ENCODE results near the gene CYTH4. TPM values are rescaled to one million over a fixed set of nuclear protein-coding genes. Genes with fewer than 3 reads are reported as not detected.

The CYTH4 gene
- total and polyA plus RNA-seq, 8 donors = 1.9 to 77.0 (median 6.0) TPM; not detected in 1

DNA sequence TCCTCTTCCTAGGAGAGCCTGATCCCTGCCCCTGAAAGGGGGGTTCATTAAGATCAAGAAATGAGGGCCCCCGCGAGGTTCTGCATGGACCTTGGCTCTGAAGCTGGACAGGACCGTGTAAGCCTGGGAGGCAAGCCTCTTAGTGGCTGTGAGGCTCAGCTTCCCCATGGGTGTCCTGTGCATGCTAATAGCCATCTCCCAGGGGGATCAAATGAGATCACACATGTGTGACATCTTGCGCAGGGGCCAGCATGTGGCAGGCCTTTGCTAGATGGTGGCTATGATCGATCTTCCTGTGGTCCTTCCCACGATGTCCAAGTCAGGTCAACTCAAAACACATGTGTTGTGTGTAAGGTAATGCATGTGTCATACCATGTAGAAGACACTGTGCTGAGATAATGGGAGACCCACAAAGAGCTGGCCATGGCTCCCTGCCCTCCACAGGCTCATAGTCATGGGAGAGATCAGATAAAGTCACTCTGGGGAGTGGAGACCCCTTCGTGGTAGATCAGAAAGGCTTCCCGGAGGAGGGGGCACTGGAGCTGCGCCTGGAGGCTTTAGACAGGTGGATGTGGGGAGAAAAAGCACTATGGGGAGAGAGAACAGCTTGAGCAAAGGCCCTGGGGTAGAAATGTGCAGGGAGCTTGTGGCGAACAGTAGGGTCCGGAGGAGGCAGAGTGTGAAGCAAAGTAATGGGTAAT is 41.9 kb upstream of the CYTH4 start:
- peak overlapping the region in 1 of 5 donors; percentile 81 for H3K27ac ChIP-seq
- H3K4me3 ChIP-seq = peak overlapping the region in 1 of 4 donors; percentile 46
- TF ChIP-seq, protein P1, sequence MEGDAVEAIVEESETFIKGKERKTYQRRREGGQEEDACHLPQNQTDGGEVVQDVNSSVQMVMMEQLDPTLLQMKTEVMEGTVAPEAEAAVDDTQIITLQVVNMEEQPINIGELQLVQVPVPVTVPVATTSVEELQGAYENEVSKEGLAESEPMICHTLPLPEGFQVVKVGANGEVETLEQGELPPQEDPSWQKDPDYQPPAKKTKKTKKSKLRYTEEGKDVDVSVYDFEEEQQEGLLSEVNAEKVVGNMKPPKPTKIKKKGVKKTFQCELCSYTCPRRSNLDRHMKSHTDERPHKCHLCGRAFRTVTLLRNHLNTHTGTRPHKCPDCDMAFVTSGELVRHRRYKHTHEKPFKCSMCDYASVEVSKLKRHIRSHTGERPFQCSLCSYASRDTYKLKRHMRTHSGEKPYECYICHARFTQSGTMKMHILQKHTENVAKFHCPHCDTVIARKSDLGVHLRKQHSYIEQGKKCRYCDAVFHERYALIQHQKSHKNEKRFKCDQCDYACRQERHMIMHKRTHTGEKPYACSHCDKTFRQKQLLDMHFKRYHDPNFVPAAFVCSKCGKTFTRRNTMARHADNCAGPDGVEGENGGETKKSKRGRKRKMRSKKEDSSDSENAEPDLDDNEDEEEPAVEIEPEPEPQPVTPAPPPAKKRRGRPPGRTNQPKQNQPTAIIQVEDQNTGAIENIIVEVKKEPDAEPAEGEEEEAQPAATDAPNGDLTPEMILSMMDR (IDR thresholded peaks at IDR 0.05) = no peak
- TF ChIP-seq POLR2A (IDR thresholded peaks at IDR 0.05) = no peak
- no peak for TF ChIP-seq POLR2AphosphoS5 (IDR thresholded peaks at IDR 0.05)
- TF ChIP-seq EP300 (IDR thresholded peaks at IDR 0.05) = no peak
- no peak for DNase-seq
- H3K36me3 ChIP-seq = no peaks in the 10 kb centered on the region
- intact Hi-C loops (cut with DNase I; ENCODE audit: low total_unique reads) = no loop called here
- H3K4me1 ChIP-seq = peaks cover 0 to 87% (median 17%) of the 10 kb centered on the region in 4 donors
- WGBS, 5 donors = 81 to 84% (median 82%) methylated on average over 9 to 11 of the region's 11 CpGs
- peaks cover 5 to 93% (median 11%) of the 10 kb centered on the region in 3 donors for H3K27me3 ChIP-seq
- H3K9me3 ChIP-seq = no peaks in the 10 kb centered on the region

DNA sequence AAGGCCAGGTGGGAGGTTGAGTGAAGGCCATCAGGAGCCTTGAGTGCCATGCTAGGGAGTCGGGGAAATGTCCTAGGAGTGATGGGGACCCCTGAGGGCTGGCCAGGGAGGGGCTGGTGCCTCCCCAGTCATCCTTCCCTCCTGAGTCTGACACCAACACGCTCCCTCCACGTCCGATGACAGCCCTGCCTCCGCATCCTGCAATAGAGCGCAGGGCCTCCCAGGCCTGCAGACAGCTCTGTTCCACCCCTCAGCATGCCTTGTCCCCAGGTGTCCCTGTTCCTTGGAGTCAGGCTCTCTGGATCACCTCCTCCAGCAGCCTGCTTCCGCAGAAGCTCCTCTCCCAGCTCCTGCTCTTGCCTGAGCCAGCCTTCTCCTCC is 41.4 kb upstream of the CYTH4 start:
- intact Hi-C loops (cut with DNase I; ENCODE audit: low total_unique reads) = no loop called here
- H3K4me3 ChIP-seq = peak overlapping the region in 2 of 4 donors; percentile 46 to 49
- H3K27me3 ChIP-seq = peaks cover 5 to 88% (median 11%) of the 10 kb centered on the region in 3 donors
- H3K27ac ChIP-seq = peak overlapping the region in 3 of 5 donors; percentile 51 to 85 (median 81)
- 73 to 89% (median 87%) methylated on average over 3 to 7 of the region's 7 CpGs for WGBS, 5 donors
- no peak for TF ChIP-seq POLR2A (IDR thresholded peaks at IDR 0.05)
- no peak for TF ChIP-seq EP300 (IDR thresholded peaks at IDR 0.05)
- TF ChIP-seq, protein P1 (IDR thresholded peaks at IDR 0.05) = no peak
- no peak for TF ChIP-seq POLR2AphosphoS5 (IDR thresholded peaks at IDR 0.05)
- peaks cover 0 to 81% (median 16%) of the 10 kb centered on the region in 4 donors for H3K4me1 ChIP-seq
- no peaks in the 10 kb centered on the region for H3K9me3 ChIP-seq
- no peaks in the 10 kb centered on the region for H3K36me3 ChIP-seq
- no peak for DNase-seq

DNA sequence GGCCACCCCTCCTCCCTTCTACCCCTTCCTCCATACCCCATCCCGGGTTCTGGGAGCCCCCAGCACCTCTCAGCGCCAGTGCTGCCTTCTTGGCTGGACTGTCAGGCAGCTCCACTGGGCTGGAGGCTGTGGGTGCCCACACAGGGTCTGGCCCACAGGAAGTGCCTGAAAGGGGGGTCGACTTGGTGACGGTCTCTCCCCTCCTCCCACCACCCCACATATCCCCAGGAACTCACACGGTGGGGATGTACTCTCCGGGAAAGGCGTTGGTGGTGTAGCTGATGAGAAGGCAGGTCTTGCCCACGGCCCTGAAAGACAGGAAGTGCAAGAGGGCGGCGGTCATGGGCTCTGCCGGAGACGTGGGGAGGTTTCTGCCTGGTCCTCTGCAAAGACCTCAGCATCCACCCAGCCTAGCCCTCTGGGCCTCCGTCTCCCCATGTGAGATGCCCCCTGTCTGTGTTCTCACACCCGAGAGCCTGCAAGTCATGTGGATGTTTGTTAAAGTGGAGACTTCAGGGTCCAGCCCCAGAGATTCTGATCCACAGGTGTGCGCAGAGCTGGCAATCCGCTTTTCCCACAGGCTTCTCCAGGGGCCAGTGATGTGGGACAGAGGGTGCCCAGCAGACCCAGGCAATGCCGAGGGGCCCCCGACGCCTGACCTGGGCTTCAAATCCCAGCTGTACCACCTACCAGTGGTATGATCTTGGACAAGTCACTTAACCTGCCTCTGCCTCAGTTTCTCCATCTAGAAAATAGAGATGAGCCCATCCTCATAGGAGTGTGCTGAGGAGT is 40.8 kb upstream of the CYTH4 start:
- Histone ChIP-seq H3K27ac (peak overlapping the region in 4 of 5 donors; percentile 24 to 85 (median 66)), H3K27me3 (peaks cover 5 to 82% (median 11%) of the 10 kb centered on the region in 3 donors), H3K9me3 (no peaks in the 10 kb centered on the region), H3K4me1 (peaks cover 0 to 75% (median 16%) of the 10 kb centered on the region in 4 donors), H3K4me3 (peak overlapping the region in 3 of 4 donors; percentile 17 to 49 (median 46)), H3K36me3 (no peaks in the 10 kb centered on the region)
- DNase-seq = peak in 1 of 2 donors; percentile 45
- intact Hi-C loops (cut with DNase I; ENCODE audit: low total_unique reads) = no loop called here
- WGBS, 5 donors = 48 to 64% (median 62%) methylated on average over 11 to 19 of the region's 19 CpGs
- no peak for TF ChIP-seq EP300 (IDR thresholded peaks at IDR 0.05)
- TF ChIP-seq, protein P1 (IDR thresholded peaks at IDR 0.05) = no peak

DNA sequence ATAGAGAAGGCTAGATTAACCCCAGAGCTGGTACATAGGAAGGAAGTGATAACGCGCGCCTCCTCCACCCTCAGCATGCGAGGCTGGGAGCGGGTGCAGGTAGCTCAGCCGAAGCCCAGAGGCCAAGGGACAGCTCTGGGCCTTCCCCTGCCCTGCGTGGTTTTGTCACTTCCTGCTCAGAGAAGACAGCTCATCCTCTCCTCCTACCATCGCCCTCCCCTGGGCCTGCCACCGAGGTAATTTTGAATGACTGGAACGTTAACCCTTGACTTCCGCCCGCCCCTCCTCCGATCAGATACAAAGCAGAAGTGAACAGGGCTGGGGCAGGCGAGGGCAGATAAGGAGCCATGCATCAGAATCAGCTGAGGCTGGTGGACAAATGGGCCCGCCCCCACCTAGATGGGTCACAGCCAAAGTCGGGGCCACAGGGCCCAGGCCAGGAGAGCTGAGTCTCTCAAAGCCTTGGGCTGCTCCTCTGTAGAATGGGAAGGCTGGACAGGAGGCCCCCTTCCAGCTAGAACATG is 39.9 kb upstream of the CYTH4 start:
- Histone ChIP-seq H3K4me1 (peaks cover 0 to 66% (median 16%) of the 10 kb centered on the region in 4 donors), H3K36me3 (no peaks in the 10 kb centered on the region), H3K4me3 (peak overlapping the region in 3 of 4 donors; percentile 43 to 49 (median 46)), H3K27ac (peak overlapping the region; percentile 6 to 85 (median 67)), H3K27me3 (peaks cover 5 to 73% (median 11%) of the 10 kb centered on the region in 3 donors), H3K9me3 (no peaks in the 10 kb centered on the region)
- WGBS, 5 donors = 16 to 26% (median 20%) methylated on average over 14 to 16 of the region's 16 CpGs
- intact Hi-C loops (cut with DNase I; ENCODE audit: low total_unique reads) = no loop called here
- TF ChIP-seq POLR2A (IDR thresholded peaks at IDR 0.05) = no peak
- TF ChIP-seq POLR2AphosphoS5 (IDR thresholded peaks at IDR 0.05) = peak in 2 of 3 donors; percentile 47 to 55
- TF ChIP-seq, protein P1 (IDR thresholded peaks at IDR 0.05) = no peak
- no peak for TF ChIP-seq EP300 (IDR thresholded peaks at IDR 0.05)
- peak; percentile 74 to 78 for DNase-seq

Measured in stomach (tissue), 9 donors.